Measurements from ENCODE around the gene VSIG4.

VSIG4 gene

DNA sequence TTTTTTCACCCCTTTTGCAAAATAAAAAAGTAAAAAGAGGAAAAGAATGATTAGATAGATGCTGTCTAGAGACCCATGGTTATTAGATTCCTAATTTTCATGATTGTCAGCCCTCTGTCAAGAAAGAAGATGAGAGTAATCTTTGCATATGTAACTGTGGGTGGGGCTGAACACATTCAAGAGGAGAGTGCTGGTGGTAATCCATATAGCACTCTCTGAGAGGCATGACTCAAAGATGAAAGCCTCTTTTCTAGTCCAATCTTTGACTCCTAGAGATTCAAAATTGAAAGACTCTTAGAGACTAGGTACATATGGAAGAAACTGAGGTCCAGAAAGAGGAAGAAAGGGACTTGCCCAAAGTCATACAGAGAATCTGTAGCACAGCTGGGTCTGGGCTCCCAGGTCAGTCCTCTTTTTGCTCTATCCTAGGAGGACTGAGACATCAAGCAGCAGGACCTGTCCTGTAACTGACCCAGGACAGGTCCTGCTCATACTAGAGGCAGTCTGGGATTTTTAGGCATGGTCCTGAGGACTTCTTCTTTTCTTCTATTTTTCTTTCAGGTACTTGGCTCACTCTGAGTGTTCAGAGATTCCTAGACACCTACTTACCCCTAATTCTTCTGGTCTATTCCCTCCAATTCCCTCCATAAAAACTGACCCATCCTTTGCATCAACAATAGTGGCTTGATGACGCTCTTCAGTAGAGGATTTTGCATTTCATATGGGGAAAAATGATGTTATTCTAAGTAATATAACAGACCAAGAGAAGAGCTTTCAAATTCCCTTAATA, 23.8 kb downstream of the VSIG4 start:
- no peak overlapping the region for H3K4me3 ChIP-seq (ENCODE audit: control insufficient read depth, low read depth, low read length)
- TF ChIP-seq, protein P1, sequence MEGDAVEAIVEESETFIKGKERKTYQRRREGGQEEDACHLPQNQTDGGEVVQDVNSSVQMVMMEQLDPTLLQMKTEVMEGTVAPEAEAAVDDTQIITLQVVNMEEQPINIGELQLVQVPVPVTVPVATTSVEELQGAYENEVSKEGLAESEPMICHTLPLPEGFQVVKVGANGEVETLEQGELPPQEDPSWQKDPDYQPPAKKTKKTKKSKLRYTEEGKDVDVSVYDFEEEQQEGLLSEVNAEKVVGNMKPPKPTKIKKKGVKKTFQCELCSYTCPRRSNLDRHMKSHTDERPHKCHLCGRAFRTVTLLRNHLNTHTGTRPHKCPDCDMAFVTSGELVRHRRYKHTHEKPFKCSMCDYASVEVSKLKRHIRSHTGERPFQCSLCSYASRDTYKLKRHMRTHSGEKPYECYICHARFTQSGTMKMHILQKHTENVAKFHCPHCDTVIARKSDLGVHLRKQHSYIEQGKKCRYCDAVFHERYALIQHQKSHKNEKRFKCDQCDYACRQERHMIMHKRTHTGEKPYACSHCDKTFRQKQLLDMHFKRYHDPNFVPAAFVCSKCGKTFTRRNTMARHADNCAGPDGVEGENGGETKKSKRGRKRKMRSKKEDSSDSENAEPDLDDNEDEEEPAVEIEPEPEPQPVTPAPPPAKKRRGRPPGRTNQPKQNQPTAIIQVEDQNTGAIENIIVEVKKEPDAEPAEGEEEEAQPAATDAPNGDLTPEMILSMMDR (conservative IDR thresholded peaks at IDR 0.05; ENCODE audit: control insufficient read depth, insufficient read depth, low read depth, low read length): no peak
- no peak for DNase-seq (ENCODE audit: low read depth)

DNA sequence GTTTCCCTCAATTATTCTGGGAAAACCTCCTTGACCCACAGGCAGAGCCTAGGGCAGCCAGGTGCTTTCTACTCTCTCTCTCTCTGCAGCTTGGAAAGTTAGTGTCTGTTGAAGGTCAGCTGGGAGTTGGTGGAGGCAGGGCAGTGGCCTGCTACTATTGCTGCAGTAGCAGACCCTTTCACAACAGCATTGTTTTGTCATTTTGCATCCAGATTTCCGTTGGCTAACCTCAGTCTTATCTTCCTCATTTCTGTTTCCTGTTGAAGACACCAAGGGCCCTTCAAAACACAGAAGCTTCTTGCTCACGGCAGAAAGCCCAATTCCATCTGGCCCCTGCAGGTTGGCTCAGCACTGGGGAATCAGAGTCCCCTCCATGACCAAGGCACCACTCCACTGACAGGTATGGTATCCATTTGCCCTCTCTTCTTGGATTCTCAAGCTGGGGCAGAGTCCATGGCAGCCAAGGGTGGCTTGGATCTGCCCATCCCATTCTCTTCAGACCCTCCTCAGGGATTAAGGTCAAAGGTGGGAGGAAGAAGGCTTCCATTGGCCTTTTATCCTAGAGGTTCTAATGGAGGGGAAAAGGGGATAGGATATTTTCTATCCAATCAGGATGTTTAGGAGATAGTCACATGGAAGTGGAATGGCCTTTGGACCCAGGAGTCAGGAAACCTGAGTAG, 24.6 kb downstream of the VSIG4 start:
- DNase-seq (ENCODE audit: low read depth): no peak
- no peak overlapping the region for H3K4me3 ChIP-seq (ENCODE audit: control insufficient read depth, low read depth, low read length)
- TF ChIP-seq, protein P1 (conservative IDR thresholded peaks at IDR 0.05; ENCODE audit: control insufficient read depth, insufficient read depth, low read depth, low read length): no peak

DNA sequence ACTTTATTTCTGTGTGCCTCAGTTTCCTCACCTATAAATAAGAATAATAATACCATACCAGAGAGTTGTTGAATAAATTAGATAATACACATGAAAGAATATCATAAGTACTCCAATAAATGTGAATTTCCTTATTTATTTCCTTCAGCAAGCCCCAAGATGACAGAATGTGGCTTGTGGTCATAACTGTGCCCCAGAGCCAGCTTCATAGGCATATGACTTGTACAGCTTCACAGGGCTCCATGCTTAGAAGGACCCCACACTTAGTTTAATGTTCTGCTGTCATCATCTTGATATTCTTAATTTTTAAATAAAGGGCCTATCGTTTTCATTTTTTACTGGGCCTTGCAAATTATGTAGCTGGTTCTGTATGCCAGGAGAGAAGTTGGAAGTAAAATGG, 25.3 kb downstream of the VSIG4 start:
- no peak overlapping the region for H3K4me3 ChIP-seq (ENCODE audit: control insufficient read depth, low read depth, low read length)
- TF ChIP-seq, protein P1 (conservative IDR thresholded peaks at IDR 0.05; ENCODE audit: control insufficient read depth, insufficient read depth, low read depth, low read length): no peak
- DNase-seq (ENCODE audit: low read depth): no peak

DNA sequence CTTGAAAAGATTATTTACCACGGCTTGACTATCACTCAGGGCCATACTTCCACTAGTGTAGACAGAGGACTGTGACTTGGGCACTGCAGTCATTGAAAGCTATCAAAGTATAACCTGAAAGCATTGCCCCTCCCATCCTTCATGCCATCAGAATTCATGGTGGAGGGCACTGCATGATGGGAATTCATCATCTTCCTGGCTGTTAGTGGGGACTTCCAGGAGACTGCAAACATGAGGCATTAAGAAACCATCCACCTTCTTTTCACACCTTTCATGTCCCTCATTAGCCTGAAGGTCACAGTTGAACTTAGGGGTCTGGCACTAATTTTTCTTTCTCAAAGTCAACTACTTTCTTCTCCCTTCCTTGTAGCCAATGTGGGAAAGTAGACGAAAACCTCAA, 25.8 kb downstream of the VSIG4 start:
- DNase-seq (ENCODE audit: low read depth): no peak
- H3K4me3 ChIP-seq (ENCODE audit: control insufficient read depth, low read depth, low read length): no peak overlapping the region
- TF ChIP-seq, protein P1 (conservative IDR thresholded peaks at IDR 0.05; ENCODE audit: control insufficient read depth, insufficient read depth, low read depth, low read length): no peak

DNA sequence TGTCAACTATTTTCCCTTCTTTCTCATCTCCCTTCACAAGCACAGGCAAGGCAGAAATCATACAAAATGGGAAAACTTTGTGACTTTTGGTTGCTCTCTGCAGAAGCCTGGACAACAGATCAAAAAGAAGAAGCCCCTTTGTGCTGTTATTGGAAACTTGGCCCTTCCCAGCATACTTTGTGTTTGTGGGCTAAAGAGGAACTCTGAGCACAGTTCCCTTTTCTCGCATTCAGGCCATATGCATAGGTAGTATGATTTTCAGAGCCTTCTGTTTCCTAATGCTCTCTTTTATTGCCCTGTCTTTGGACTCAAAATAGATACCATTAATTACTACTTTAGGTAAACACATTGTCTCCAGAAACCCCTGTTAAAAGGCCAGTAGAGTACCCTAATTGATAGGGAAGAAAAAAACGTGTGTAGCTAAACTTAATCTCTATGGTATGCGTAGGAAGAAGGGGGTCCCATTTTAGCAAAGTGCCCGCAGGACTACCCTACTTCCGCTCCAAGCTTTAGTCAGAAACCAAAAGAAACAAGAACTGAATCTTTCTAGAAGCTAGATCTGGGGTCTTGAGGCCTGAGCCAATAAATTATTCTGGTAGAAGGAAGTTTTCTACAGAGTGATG, 26.6 kb downstream of the VSIG4 start:
- TF ChIP-seq, protein P1 (conservative IDR thresholded peaks at IDR 0.05; ENCODE audit: control insufficient read depth, insufficient read depth, low read depth, low read length): no peak
- no peak for DNase-seq (ENCODE audit: low read depth)
- H3K4me3 ChIP-seq (ENCODE audit: control insufficient read depth, low read depth, low read length): no peak overlapping the region

DNA sequence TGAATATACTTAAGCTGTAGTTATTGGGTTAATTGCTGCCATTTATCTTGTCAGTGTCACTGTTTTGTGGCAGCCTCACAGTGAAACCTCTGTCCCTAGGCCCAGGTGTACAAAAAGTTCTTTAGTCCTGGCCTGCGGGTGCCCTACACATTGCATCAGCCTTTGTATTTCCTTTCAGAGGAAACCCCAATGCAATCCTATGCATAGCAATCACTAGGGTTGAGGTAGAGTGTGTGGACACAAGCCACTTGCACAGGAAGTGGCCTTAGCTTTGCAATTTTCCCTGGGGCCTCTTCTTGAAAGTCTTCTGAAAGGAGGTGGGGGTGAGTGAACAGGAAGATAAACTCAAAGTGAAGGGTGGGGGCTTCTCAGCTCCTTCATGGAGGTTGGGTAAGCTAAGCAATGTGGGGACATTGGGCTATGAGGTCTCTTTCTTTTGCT, 27.8 kb downstream of the VSIG4 start:
- TF ChIP-seq, protein P1 (conservative IDR thresholded peaks at IDR 0.05; ENCODE audit: control insufficient read depth, insufficient read depth, low read depth, low read length): no peak
- H3K4me3 ChIP-seq (ENCODE audit: control insufficient read depth, low read depth, low read length): no peak overlapping the region
- no peak for DNase-seq (ENCODE audit: low read depth)
